HG03442 (cell line): ENCODE results near the gene RSU1.

Experiments used
- ATAC-seq: cut with Tn5 transposase; IDR thresholded peaks from one replicate; pipeline ENCODE4 v1.9.1; 2021; ENCODE audit warnings: mild to moderate bottlenecking, moderate library complexity; ENCODE audit not compliant: unreplicated experiment

Gene RSU1

GRCh38 chr10:16611037-16611436 is 206.2 kb downstream of the RSU1 start:
- ATAC-seq: no peak

GRCh38 chr10:16609211-16609610 is 208.0 kb downstream of the RSU1 start:
- no peak for ATAC-seq

GRCh38 chr10:16606923-16607322 is 210.3 kb downstream of the RSU1 start:
- ATAC-seq: no peak

GRCh38 chr10:16606421-16606820 is 210.8 kb downstream of the RSU1 start:
- no peak for ATAC-seq

- ATAC-seq: no peak
Observed at GRCh38 chr10:16603308-16603707, 213.9 kb downstream of the RSU1 start.

- ATAC-seq: no peak
Observed at GRCh38 chr10:16602104-16602775, 215.0 kb downstream of the RSU1 start.

DNA sequence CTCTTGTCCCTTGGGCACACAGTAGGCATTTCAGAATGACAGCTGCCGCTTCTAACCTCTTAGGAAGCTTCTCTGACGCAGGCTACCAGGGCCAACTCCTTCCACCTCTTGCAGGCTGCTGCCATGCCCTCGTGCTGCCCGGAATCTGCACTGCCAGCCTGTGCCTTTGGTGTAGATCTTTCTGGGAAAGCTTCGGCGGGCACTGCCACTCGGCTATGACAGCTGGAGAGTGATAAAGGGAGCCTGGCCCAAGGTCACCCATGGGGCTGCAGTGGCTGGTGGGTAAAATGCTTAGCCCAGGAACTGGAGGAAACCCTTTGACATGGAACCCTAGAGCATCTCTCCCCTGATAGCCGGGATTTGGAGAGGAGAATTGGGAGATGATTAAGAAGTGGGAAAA is 217.6 kb downstream of the RSU1 start:
- no peak for ATAC-seq

DNA sequence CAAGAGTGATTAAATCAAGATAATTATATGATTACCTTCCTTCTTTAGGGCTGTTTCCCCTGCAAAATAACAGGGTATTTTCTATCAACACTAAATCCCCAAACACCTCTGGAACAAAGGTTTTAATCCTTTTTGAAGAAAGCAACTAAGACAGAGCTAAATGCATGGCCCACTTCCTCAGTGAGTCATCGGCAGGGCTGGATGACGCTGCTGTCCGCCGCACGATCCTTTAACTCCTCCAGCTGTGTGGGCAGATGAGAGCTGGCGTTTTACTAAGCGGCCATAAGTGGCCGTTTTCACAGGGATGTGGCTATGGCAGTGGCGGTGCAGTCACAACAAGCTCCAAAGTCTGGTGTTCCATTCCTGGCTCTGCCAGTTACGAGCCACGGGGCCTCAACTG is 219.6 kb downstream of the RSU1 start:
- no peak for ATAC-seq

DNA sequence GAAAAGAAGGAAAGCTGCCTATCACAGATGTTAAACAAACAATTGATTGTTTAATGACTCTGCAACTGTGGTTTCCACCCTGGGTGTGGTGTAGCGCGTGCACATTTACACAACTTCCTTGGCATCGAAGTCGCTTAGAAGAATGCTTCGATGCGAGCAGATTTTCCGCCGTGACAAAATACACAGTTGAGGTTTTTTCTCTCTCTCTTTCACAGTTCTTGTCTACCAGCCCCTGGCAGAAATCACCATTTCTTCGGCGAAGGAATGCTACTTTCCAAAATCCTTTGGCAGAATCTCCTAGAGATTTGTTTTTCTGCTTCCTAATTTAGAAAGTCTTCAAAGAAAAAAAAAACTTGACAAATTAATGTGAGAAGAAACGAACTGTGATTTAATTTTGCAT is 224.8 kb downstream of the RSU1 start:
- no peak for ATAC-seq

GRCh38 chr10:16586358-16587138 is 230.7 kb downstream of the RSU1 start:
- peak; percentile 91 for ATAC-seq

DNA sequence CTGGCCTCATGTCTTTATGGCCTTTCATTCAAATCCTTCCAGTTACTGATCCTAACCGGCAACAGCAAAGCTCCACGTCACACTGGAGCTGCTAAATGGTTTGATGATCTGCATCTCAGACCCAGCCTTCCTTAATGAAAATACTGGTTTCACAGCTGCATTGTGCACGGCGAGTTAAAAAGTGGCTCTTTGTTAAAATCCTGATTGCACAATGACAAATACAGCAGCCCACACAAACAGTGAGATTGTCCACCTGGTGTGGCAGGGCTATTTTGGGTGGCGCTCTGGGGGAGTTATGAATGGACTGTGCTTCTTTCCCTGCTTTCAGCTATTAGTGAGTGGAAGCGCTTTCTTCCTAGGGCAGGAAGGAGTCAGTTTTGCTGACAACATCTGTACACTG is 232.1 kb downstream of the RSU1 start:
- ATAC-seq: peak; percentile 40

DNA sequence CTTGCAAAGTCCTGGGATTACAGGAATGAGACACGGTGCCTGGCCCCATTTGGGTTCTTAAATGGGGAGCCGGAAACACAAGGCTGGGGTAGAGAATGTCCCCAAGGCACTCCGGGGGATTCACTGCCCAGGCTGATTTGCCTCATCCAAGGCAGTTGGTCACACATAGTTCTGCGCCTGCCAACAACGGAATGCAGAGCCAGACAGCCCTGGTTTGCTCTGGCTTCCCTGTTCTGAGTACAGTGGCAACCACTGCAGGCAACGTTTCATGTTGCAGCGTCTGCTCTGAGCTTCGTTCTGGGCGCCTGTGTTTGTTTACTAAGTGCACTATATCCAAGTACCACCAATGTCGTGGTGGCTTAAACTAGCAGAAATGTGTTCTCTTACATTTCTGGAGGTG is 233.8 kb downstream of the RSU1 start:
- no peak for ATAC-seq

DNA sequence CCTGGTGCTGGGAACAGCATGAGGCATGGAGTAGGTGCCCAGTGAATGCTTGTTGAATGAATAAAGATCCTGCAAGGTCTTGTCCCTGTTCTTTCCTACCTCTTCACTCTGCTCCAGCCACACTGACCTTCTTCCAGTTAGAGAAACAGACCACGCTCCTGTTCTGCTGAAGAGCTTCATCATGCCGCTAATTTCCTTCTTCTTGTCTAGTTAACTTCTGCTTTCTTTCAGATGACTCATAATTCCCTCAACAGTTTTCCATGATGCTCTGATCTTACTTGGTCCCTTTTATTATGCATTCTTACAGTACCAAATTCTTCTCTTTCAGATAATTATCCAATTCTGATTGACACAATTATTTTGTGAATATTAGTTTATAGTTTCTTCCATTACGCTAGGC is 236.0 kb downstream of the RSU1 start:
- ATAC-seq: no peak

DNA sequence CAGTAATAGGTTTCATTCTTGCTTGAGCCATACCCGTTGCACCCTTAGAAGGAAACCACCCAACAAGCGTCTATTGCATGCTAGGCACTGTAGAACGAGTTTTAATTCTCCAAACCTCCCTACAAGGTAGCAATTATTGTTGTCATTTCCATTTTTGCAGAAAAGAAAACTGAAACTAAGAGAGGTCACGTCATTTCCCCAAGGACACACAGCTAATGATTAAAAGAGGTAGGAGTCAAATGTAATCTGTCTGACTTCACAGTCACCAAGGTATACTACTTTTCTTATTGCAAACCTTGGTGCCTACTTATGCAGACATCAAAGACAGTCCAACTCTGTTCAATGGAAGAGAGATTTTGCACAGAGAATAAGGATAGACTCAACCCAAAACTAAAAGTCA is 246.5 kb downstream of the RSU1 start:
- peak; percentile 88 for ATAC-seq

DNA sequence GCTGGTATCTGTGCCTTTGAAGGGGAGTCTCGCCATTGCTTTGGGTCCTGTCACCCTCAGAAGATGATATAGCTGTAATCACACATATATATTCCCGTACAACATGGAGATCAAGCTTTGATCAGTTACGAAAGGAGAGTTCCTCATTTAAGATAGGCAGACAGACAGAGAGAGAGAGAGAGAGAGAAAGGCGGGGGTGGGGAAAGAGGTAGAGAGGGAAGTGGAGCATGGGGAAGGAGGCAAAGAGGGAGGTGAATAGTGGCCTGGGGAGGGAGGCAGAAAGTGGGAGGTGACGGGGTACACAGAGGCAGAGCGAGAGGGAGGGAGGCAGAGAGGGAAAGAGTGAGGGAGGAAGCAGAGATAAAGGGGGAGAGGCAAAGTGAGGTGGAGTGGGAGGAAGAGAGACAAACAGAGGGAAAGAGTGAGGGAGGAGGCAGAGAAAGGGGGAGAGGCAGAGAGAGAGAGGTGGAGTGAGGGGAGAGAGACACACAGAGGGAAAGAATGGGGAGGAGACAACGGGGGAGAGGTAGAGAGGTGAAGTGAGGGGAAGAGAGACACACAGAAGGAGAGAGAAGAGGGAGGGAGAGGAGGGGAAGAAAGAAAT is 250.9 kb downstream of the RSU1 start:
- ATAC-seq: no peak

GRCh38 chr10:16565604-16566003 is 251.6 kb downstream of the RSU1 start:
- no peak for ATAC-seq

GRCh38 chr10:16562891-16563290 is 254.3 kb downstream of the RSU1 start:
- no peak for ATAC-seq

GRCh38 chr10:16559236-16559773 is 257.9 kb downstream of the RSU1 start:
- ATAC-seq: no peak

DNA sequence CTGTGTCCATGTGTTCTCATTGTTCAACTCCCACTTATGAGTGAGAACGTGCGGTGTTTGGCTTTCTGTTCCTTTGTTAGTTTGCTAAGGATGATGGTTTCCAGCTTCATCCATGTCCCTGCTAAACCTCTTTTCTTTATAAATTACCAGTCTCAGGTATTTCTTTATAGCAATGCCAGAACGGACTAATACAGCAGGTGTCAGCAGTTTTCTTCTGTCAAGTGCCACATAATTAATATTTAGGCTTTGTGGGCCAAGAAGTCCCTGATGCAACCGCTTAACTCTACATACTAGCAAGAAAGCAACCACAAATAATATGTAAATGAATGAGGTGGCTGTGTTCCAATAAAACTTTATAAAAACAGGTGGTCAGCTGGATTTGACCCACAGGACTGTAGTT is 269.3 kb downstream of the RSU1 start:
- ATAC-seq: no peak

- peak; percentile 66 for ATAC-seq
Observed at GRCh38 chr10:16545116-16545736, 272.0 kb downstream of the RSU1 start.

GRCh38 chr10:16544591-16544990 is 272.6 kb downstream of the RSU1 start:
- ATAC-seq: no peak
